Adipose tissue (tissue), 3 donors: ENCODE results near the gene GFPT1. TPM values are rescaled to one million over a fixed set of nuclear protein-coding genes. Genes with fewer than 3 reads are reported as not detected.

Experiments
- H3K27ac ChIP-seq: one replicate; pipeline ENCODE4 v1.5.1; 2013; ENCODE audit warnings: low read depth, low read length
- WGBS, 3 donors: extraction: QIAGEN DNeasy Blood & Tissue Kit; methylation state at CpG; one replicate each; pipeline ENCODE4 v1.1.7; 2013; 5-methylcytosine and 5-hydroxymethylcytosine counted together
- polyA plus RNA-seq, 3 donors: library from polyadenylated mRNA; stranded (reverse); fragments of 200-250 nt; gene quantifications; one replicate each; pipeline ENCODE4 v1.2.3, GENCODE V29; 2013
- donor health status: healthy with polysubstance abuse.
- donor health status: Bipolar disorder and iron deficiency.
- donor health status: healthy.

GFPT1 gene
- polyA plus RNA-seq, 3 donors, result 13.3 to 35.2 (median 23.1) TPM

DNA sequence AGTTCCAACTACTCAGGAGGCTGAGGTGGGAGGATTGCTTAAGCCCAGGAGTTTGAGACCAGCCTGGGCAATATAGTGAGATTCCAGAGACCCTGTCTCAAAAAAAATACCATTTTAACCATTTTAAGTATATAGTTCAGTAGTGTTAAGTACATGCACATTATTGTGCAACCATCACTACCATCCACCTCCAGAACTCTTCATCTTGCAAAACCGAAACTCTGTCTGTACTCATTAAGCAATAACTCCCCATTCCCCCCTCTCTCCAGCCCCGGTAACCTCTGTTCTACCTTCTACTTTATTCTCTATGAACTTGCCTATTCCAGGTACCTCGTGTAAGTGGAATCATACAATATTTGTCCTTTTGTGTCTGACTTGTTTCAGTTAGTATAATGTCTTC, 86.4 kb downstream of the GFPT1 start:
- WGBS, 3 donors, result 51 to 72% (median 62%) methylated on average over 3 of the region's 3 CpGs
- no peak overlapping the region for H3K27ac ChIP-seq

GRCh38 chr2:69299772-69300516, 87.1 kb downstream of the GFPT1 start:
- H3K27ac ChIP-seq, result no peak overlapping the region
- WGBS, 3 donors, result 44 to 76% (median 73%) methylated on average over 4 of the region's 4 CpGs

DNA sequence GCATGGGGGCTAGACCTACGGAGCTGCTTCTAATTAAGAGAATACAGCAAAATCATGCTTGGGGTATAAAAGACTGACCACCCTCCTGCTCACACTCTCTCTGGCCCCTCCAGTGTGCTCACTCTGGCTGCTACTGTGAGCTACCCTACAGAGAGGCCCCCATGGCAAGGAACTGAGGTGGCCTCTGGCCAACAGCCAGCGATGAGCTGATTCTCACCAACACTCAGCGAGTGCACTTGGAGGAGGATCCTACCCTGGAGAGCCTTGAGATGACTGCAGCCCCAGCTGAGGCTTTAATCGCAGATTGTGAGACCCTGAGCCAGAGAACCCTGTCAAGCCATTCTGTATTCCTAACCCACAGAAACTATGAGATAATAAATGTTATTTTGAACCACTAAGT, 88.2 kb downstream of the GFPT1 start:
- H3K27ac ChIP-seq, result no peak overlapping the region
- WGBS, 3 donors, result 68 to 76% (median 70%) methylated on average over 4 of the region's 4 CpGs

DNA sequence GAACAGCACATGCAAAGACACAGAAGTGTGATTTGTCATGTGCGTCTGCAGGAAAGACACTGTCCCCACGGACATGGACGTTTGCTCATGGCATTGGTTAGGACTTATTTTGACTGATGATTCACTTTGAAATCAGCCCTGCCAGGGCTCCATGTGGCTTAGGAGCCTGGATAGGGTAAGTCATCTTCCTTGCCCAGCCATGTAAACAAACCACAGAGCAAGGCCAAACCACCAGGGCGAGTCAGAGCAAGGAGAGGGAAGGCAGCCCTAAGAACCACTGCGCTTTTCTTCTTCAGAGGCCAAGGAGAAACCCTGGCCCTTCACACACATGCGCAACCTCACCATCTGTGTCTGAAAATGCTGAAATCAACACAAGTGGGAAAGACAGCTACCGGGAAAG, 88.8 kb downstream of the GFPT1 start:
- H3K27ac ChIP-seq, result no peak overlapping the region
- 68 to 82% (median 74%) methylated on average over 7 of the region's 7 CpGs for WGBS, 3 donors

GRCh38 chr2:69297216-69297615, 89.8 kb downstream of the GFPT1 start:
- no peak overlapping the region for H3K27ac ChIP-seq
- 82 to 90% (median 90%) methylated on average over 10 to 12 of the region's 12 CpGs for WGBS, 3 donors

GRCh38 chr2:69296421-69296820, 90.6 kb downstream of the GFPT1 start:
- 86 to 95% (median 95%) methylated on average over 3 of the region's 3 CpGs for WGBS, 3 donors
- no peak overlapping the region for H3K27ac ChIP-seq

GRCh38 chr2:69292256-69292655, 94.8 kb downstream of the GFPT1 start:
- no peak overlapping the region for H3K27ac ChIP-seq
- WGBS, 3 donors, result 75% methylated on average over 3 of the region's 3 CpGs

GRCh38 chr2:69291721-69292120, 95.3 kb downstream of the GFPT1 start:
- 66 to 88% (median 78%) methylated on average over 3 of the region's 3 CpGs for WGBS, 3 donors
- H3K27ac ChIP-seq, result no peak overlapping the region

- H3K27ac ChIP-seq, result no peak overlapping the region
Observed at GRCh38 chr2:69291004-69291650, 95.9 kb downstream of the GFPT1 start.

DNA sequence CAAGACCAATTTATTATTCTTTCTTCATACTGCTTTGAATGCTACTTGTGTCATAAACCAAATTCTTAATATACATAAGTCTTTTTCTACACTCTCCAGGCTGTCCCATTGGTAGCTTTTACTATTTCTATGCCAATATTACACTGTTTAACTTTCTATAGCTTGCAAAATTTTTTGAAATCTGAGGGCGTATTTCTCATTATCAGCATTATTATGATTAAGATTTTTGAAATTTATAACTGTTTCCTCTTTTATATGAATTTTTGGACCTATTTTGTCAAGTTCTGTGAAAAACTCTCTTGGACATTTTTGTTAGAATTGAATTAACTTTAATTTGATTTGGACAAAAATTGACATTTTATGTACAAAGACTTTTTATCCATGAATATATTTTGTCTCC, 98.6 kb downstream of the GFPT1 start:
- WGBS, 3 donors, result 94 to 98% (median 96%) methylated on average over 1 of the region's 1 CpG

GRCh38 chr2:69287544-69287943, 99.5 kb downstream of the GFPT1 start:
- 89 to 92% (median 90%) methylated on average over 5 of the region's 5 CpGs for WGBS, 3 donors
- no peak overlapping the region for H3K27ac ChIP-seq

More for the DNA sequence above, 98.6 kb downstream of the GFPT1 start:
- no peak overlapping the region for H3K27ac ChIP-seq

DNA sequence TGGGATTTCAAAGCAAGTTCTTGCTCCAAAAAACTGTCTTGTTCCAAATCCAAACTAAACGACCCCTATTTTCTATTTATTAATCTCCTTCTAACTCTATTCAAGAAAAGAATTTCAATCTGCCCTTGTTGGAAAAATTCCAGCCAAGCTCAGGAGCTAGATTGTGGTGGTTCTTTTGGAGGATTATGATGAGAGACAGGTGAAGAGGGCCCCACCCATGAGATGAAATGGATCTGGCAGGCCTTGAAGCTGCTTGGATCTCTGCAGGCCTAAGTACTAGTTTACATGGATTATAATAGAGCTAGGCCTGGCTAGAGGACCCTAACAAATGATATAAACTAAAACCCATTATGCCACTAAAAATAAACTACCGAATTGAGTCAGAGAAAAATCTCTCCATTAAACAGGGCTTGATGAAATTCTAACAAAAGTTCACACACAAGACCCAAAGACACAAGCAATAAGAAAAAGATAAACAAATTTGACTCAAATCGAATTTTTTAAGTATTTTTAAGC, 101.6 kb downstream of the GFPT1 start:
- H3K27ac ChIP-seq, result no peak overlapping the region
- 56 to 74% (median 72%) methylated on average over 3 of the region's 3 CpGs for WGBS, 3 donors

DNA sequence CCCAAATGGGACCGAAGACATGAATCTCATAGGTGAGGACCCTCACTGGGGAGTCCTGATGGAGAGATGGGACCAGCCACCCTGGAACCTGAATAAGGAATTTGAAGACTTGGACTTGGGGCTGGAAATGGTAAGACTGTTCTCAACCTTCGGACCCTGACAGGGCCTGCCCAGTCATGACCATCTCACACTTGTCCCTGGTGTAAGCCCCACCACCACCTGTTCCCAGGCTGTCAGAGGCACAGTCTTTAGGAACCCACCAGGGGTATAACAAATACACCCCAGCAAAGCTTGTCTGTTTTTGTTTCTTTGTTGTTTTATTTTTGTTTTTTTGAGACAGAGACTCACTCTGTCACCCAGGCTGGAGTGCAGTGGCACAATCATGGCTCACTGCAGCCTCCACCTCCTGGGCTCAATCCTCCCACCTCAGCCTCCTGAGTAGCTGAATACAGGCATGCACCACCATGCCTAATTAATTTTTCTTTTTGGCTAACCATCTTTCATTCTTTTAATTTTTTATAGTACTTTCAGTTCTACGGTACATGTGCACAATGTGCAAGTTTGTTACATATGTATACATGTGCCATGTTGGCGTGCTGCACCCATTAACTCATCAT, 106.1 kb downstream of the GFPT1 start:
- 93 to 99% (median 96%) methylated on average over 4 of the region's 4 CpGs for WGBS, 3 donors
- H3K27ac ChIP-seq, result no peak overlapping the region

DNA sequence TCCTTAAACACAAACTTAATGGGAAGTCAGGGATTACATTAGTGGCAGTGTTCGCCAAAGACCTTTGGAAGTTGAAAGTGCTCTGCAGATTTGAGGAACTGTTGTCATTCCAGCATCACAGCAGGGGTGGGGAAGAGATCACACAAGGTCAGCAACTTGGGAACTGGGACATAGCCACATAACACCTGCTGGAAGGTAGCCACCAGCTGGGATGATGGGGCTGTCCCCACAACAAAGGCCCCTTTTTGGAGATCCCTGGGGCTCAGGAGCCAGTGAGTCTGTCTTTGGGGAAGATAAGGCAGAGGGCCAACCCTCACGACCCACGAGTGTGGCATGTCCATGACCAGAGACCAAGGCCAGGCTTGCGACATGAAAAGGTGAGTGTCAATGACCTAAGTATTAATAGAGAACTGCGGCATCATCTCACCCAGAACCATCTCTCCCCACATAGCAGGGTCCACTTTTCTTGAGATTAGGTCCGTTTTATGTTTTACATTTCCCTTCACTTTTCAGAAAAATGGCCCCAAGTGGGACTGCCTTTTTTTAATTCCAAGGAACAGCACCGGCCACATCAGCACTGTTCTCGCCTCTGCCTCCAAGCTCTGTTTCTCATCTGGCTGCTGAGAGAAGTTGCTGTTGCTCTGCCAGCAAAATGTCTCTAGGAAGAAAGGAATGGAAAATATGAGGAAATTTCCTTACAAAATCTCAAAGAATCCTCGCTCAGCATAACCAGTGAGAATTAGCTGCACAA, 106.9 kb downstream of the GFPT1 start:
- H3K27ac ChIP-seq, result no peak overlapping the region
- 66 to 77% (median 71%) methylated on average over 9 of the region's 9 CpGs for WGBS, 3 donors

DNA sequence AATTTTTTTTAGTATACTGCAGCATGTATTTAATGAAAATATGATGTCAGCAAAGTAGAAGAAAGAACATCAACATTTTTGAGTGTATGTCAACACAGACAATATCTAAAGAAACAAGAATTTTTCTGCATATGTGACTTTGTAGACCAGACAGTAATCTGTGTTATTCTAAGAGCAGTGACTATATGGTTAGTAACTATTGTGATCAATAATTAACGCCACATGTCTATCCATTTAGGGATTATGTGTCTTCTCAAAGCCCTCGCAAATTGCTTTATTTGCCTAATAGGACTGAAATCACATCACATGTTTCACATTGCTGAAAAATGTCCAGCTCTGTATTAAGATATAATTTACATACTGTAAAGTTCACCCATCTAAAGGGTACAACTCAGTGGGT, 107.8 kb downstream of the GFPT1 start:
- H3K27ac ChIP-seq, result no peak overlapping the region
- 72 to 97% (median 96%) methylated on average over 2 of the region's 2 CpGs for WGBS, 3 donors

DNA sequence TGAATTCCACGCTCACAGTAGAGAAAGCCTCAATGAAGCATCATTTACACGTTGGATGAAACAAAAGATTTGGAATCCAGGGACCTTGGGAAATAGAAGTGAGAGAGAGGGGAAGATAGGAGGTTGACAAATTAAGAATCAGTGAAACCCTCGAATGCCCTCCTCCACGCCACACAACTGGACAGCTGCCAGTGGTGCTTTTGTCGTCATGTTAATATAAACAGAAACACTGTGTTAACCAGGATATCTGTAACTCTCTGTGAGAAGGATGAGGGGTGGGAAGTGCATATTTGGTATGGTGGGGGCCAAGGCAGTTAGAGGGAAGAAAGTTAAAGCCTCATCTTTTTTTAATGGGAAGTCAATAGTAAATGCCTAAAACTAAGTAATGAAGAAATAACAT, 108.7 kb downstream of the GFPT1 start:
- WGBS, 3 donors, result 46 to 60% (median 48%) methylated on average over 5 of the region's 5 CpGs
- H3K27ac ChIP-seq, result no peak overlapping the region

DNA sequence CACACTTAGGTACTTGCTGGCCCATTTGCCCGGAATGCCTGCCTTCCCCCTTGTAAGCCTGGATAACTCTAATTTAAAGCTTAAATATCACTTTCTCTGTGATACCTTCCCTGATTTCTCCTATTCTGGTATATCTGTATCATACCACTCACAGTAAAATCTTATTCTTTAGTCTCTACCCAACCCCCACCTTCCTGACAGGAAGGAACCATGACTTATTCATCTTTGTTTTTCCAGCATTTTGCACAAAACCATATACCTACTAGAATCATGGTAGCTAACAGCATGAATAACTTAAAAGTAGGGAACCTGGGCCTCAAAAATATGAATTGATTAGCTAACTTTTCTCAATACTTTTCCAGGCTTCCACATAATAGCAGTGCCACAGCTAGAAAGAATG, 111.5 kb downstream of the GFPT1 start:
- 96 to 100% (median 96%) methylated on average over 1 of the region's 1 CpG for WGBS, 3 donors
- no peak overlapping the region for H3K27ac ChIP-seq

GRCh38 chr2:69272803-69273471, 114.1 kb downstream of the GFPT1 start:
- 68 to 69% (median 69%) methylated on average over 9 of the region's 9 CpGs for WGBS, 3 donors
- H3K27ac ChIP-seq, result no peak overlapping the region
